ENCODE results near the gene RIN3. TPM values are rescaled to one million over a fixed set of nuclear protein-coding genes. Genes with fewer than 3 reads are reported as not detected.

Gene RIN3
- total and polyA plus RNA-seq, 2 of the 4 experiments (the other 2 are of a cell fraction): 2.5 to 11.1 TPM

GRCh38 chr14:92651758-92652406 is 138.3 kb downstream of the RIN3 start:
- Histone ChIP-seq H3K23ac (ENCODE audit: low read depth, low read length) (no peak overlapping the region), H3K56ac (ENCODE audit: extremely low read depth, insufficient read depth, low read length) (no peak overlapping the region), H3K27ac (ENCODE audit: insufficient read depth, low read length) (no peak overlapping the region), H2AFZ (replicated peaks; ENCODE audit: low read length, poor library complexity) (no peak overlapping the region), H3K14ac (replicated peaks; ENCODE audit: low read depth, low read length) (no peak overlapping the region), H4K8ac (ENCODE audit: low read depth in 2 of 2, low read length in 2 of 2) (no peak overlapping the region), H2BK120ac (ENCODE audit: low read depth, low read length) (no peak overlapping the region), H3K4ac (ENCODE audit: low read depth, low read length) (no peak overlapping the region), H3K27me3 (ENCODE audit: control insufficient read depth, insufficient read depth, low read length) (no peaks in the 10 kb centered on the region), H3K18ac (ENCODE audit: low read depth, low read length) (no peak overlapping the region), H3K9ac (ENCODE audit: low read depth, low read length) (no peak overlapping the region), H2BK15ac (ENCODE audit: low read depth, low read length) (no peak overlapping the region), H3K9me1 (ENCODE audit: insufficient read depth, low read length) (peaks cover 47% of the 10 kb centered on the region), H4K5ac (ENCODE audit: low read depth, low read length) (no peak overlapping the region), H3K4me1 (ENCODE audit: control insufficient read depth, insufficient read depth, low read length) (peaks cover 30% of the 10 kb centered on the region), H3K79me1 (ENCODE audit: low read depth in 1 of 2, low read length in 2 of 2) (peaks cover 15 to 48% of the 10 kb centered on the region in 2 experiments), H3K36me3 (ENCODE audit: control insufficient read depth, insufficient read depth, low read length) (peaks cover 27% of the 10 kb centered on the region; the same call in 1 of the 2 replicates), H2AK9ac (replicated peaks; ENCODE audit: low read depth, low read length, poor library complexity) (no peak overlapping the region), H2BK20ac (ENCODE audit: low read depth, low read length) (no peak overlapping the region), H3K4me2 (ENCODE audit: low read depth, low read length) (no peak overlapping the region), H2BK5ac (ENCODE audit: low read depth, low read length, poor library complexity, severe bottlenecking) (no peak overlapping the region), H2AK5ac (ENCODE audit: low read depth, low read length) (no peak overlapping the region), H4K20me1 (ENCODE audit: insufficient read depth, low read length) (0 out of 2 replicates have a peak, but pooled peaks cover 3% of the 10 kb centered on the region), H3K4me3 (ENCODE audit: insufficient read depth, low read depth, low read length) (no peak overlapping the region), H3K9me3 (ENCODE audit: control insufficient read depth, insufficient read depth, low read length) (no peaks in the 10 kb centered on the region), H4K91ac (ENCODE audit: insufficient read depth, low read depth, low read length) (no peak overlapping the region)
- DNase-seq (no peak), ATAC-seq (ENCODE audit: low read depth) (no peak)
- 100% methylated on average over 2 of the region's 27 CpGs; no CpG with 5 or more reads in 1 of the 2 experiments for WGBS, 2 experiments (ENCODE audit: extremely low coverage in 2 of 2, insufficient read length in 1 of 2)
- CTCF ChIA-PET: no interaction called here
- TF ChIP-seq RFX5 (IDR thresholded peaks at IDR 0.05; ENCODE audit: low read depth, low read length) (no peak), CTCF (conservative IDR thresholded peaks at IDR 0.05; ENCODE audit: low read depth, low read length) (no peak), SMC3 (IDR thresholded peaks at IDR 0.05; ENCODE audit: low read depth, low read length) (no peak), MAZ (IDR thresholded peaks at IDR 0.05; ENCODE audit: borderline replicate concordance, low read depth, low read length) (no peak), RCOR1 (IDR thresholded peaks at IDR 0.05; ENCODE audit: insufficient replicate concordance, low read length) (no peak), NFE2L2 (IDR thresholded peaks at IDR 0.05; ENCODE audit: low read depth, low read length) (no peak), RAD21 (IDR thresholded peaks at IDR 0.05; ENCODE audit: low read length) (no peak), FOS (IDR thresholded peaks at IDR 0.05; ENCODE audit: low read depth, low read length) (no peak), ELK1 (IDR thresholded peaks at IDR 0.05; ENCODE audit: borderline replicate concordance, low read depth, low read length) (no peak), MXI1 (IDR thresholded peaks at IDR 0.05; ENCODE audit: borderline replicate concordance, low read depth, low read length) (no peak), CHD1 (IDR thresholded peaks at IDR 0.05; ENCODE audit: low read depth, low read length) (no peak)
- dilution Hi-C loops (cut with HindIII; ENCODE audit: low sequenced_read_pairs, unreplicated experiment): no loop called here
- in situ Hi-C loops (cut with MboI; ENCODE audit: low sequenced_read_pairs): no loop called here
- POLR2A ChIA-PET (ENCODE audit: unreplicated experiment): no interaction called here
- intact Hi-C loops (cut with micrococcal nuclease): no loop called here
- BruUV-seq (replicated peaks): TSS peak; percentile 57
